Duodenal mucosa (tissue), 2 donors: ENCODE results near the gene FBXO30.

ENCODE experiments used
- H3K27ac ChIP-seq: one replicate; pipeline ENCODE4 v1.7.0; 2013; ENCODE audit warnings: low read depth, low read length
- H3K27me3 ChIP-seq, 2 donors: one replicate each; pipeline ENCODE4 v1.7.0; 2013; ENCODE audit warnings: low read length in 2 of 2, control low read depth in 1 of 2; ENCODE audit not compliant: insufficient read depth in 2 of 2, control insufficient read depth in 1 of 2
- H3K36me3 ChIP-seq, 2 donors: one replicate each; pipeline ENCODE4 v1.7.0; 2013; ENCODE audit warnings: low read length in 2 of 2, control low read depth in 1 of 2; ENCODE audit not compliant: insufficient read depth in 2 of 2, control insufficient read depth in 1 of 2
- H3K4me1 ChIP-seq, 2 donors: one replicate each; pipeline ENCODE4 v1.7.0; 2013; ENCODE audit warnings: low read length in 2 of 2, control low read depth in 1 of 2; ENCODE audit not compliant: insufficient read depth in 2 of 2, control insufficient read depth in 1 of 2
- H3K4me3 ChIP-seq, 2 donors: one replicate each; pipeline ENCODE4 v1.7.0; 2013; ENCODE audit warnings: low read length in 2 of 2, low read depth in 1 of 2
- H3K9ac ChIP-seq, 2 donors: one replicate each; pipeline ENCODE4 v1.7.0; 2013; ENCODE audit warnings: low read length in 2 of 2, low read depth in 1 of 2
- H3K9me3 ChIP-seq, 2 donors: one replicate each; pipeline ENCODE4 v1.7.0; 2013; ENCODE audit warnings: low read length in 2 of 2, control low read depth in 1 of 2; ENCODE audit not compliant: control insufficient read depth in 1 of 2

The FBXO30 gene

GRCh38 chr6:145758113-145758512 is 56.5 kb downstream of the FBXO30 start:
- no peaks in the 10 kb centered on the region for H3K27me3 ChIP-seq
- no peaks in the 10 kb centered on the region for H3K36me3 ChIP-seq
- no peaks in the 10 kb centered on the region for H3K9me3 ChIP-seq
- H3K4me1 ChIP-seq: no peaks in the 10 kb centered on the region
- no peak overlapping the region for H3K4me3 ChIP-seq
- no peak overlapping the region for H3K9ac ChIP-seq
- no peak overlapping the region for H3K27ac ChIP-seq

- Histone ChIP-seq H3K36me3 (no peaks in the 10 kb centered on the region), H3K4me3 (no peak overlapping the region), H3K27me3 (peaks cover 0 to 4% of the 10 kb centered on the region in 2 donors), H3K9me3 (no peaks in the 10 kb centered on the region), H3K4me1 (no peaks in the 10 kb centered on the region), H3K9ac (no peak overlapping the region), H3K27ac (no peak overlapping the region)
Observed at GRCh38 chr6:145756170-145756662, 58.4 kb downstream of the FBXO30 start.

- no peak overlapping the region for H3K4me3 ChIP-seq
- no peaks in the 10 kb centered on the region for H3K9me3 ChIP-seq
- H3K27ac ChIP-seq: no peak overlapping the region
- H3K9ac ChIP-seq: no peak overlapping the region
- no peaks in the 10 kb centered on the region for H3K4me1 ChIP-seq
- peaks cover 0 to 4% of the 10 kb centered on the region in 2 donors for H3K27me3 ChIP-seq
- H3K36me3 ChIP-seq: no peaks in the 10 kb centered on the region
Observed at GRCh38 chr6:145755682-145756081, 58.9 kb downstream of the FBXO30 start.

- H3K4me3 ChIP-seq: no peak overlapping the region
- peaks cover 0 to 6% of the 10 kb centered on the region in 2 donors for H3K4me1 ChIP-seq
- no peaks in the 10 kb centered on the region for H3K36me3 ChIP-seq
- H3K9me3 ChIP-seq: no peaks in the 10 kb centered on the region
- H3K27me3 ChIP-seq: peaks cover 0 to 4% of the 10 kb centered on the region in 2 donors
- H3K9ac ChIP-seq: no peak overlapping the region
- H3K27ac ChIP-seq: no peak overlapping the region
Observed at GRCh38 chr6:145752638-145753037, 62.0 kb downstream of the FBXO30 start.

- Histone ChIP-seq H3K9me3 (no peaks in the 10 kb centered on the region), H3K27ac (no peak overlapping the region), H3K9ac (no peak overlapping the region), H3K36me3 (no peaks in the 10 kb centered on the region), H3K27me3 (peaks cover 0 to 4% of the 10 kb centered on the region in 2 donors), H3K4me3 (no peak overlapping the region), H3K4me1 (peaks cover 0 to 6% of the 10 kb centered on the region in 2 donors)
Observed at GRCh38 chr6:145749632-145750031, 65.0 kb downstream of the FBXO30 start.

- Histone ChIP-seq H3K4me3 (no peak overlapping the region), H3K36me3 (no peaks in the 10 kb centered on the region), H3K27me3 (no peaks in the 10 kb centered on the region), H3K9me3 (no peaks in the 10 kb centered on the region), H3K9ac (no peak overlapping the region), H3K27ac (no peak overlapping the region), H3K4me1 (peaks cover 0 to 6% of the 10 kb centered on the region in 2 donors)
Observed at GRCh38 chr6:145745861-145746260, 68.7 kb downstream of the FBXO30 start.

GRCh38 chr6:145744619-145745018 is 70.0 kb downstream of the FBXO30 start:
- Histone ChIP-seq H3K27me3 (no peaks in the 10 kb centered on the region), H3K9ac (no peak overlapping the region), H3K36me3 (no peaks in the 10 kb centered on the region), H3K27ac (no peak overlapping the region), H3K4me3 (no peak overlapping the region), H3K4me1 (peaks cover 0 to 3% of the 10 kb centered on the region in 2 donors), H3K9me3 (no peaks in the 10 kb centered on the region)
